HepG2 (cell line): Measurements from ENCODE around the gene KIF17. TPM values are rescaled to one million over a fixed set of nuclear protein-coding genes. Genes with fewer than 3 reads are reported as not detected.

ENCODE experiments used
- ARHGAP35 ChIP-seq: sonication (generic); formaldehyde crosslinking; IDR thresholded peaks from 2 replicates; pipeline ENCODE4 v1.9.0; 2022; ENCODE audit warnings: mild to moderate bottlenecking, inconsistent platforms, moderate library complexity, missing genetic modification reagents, borderline replicate concordance
- CBX2 ChIP-seq, 2 experiments: fragments of 200-600 bp in 1 of 2; sonication (generic); formaldehyde crosslinking in 1 of 2; IDR thresholded peaks; 2 replicates each; pipeline versions ENCODE4 v1.7.0 to v1.8.1; 2018 to 2022; ENCODE audit warnings: low read depth in 2 of 2, low read length in 1 of 2, mild to moderate bottlenecking in 1 of 2, missing genetic modification reagents in 1 of 2
- FOXK1 ChIP-seq: sonication (generic); formaldehyde crosslinking; IDR thresholded peaks from 2 replicates; pipeline ENCODE4 v1.4.0; 2020; ENCODE audit warnings: low read depth, missing genetic modification reagents, borderline replicate concordance
- GATAD2A ChIP-seq: IDR thresholded peaks from 2 replicates; pipeline ENCODE4 v1.6.1; 2016
- NCOR1 ChIP-seq: fragments of 200-600 bp; sonication (generic); IDR thresholded peaks from 2 replicates; pipeline ENCODE4 v1.7.0; 2017; ENCODE audit warnings: antibody characterized with exemption, low read length, borderline replicate concordance
- PHF21A ChIP-seq: sonication (generic); formaldehyde crosslinking; IDR thresholded peaks from 2 replicates; pipeline ENCODE4 v1.5.0; 2020; ENCODE audit warnings: mild to moderate bottlenecking, missing genetic modification reagents
- RFXANK ChIP-seq: IDR thresholded peaks from 2 replicates; pipeline ENCODE4 v1.6.1; 2016
- SIN3B ChIP-seq: fragments of 150-350 bp; IDR thresholded peaks from 2 replicates; pipeline ENCODE4 v1.6.1; 2014; ENCODE audit warnings: low read length
- SIX4 ChIP-seq: sonication (generic); formaldehyde crosslinking; IDR thresholded peaks from 2 replicates; pipeline ENCODE4 v1.4.0; 2020; ENCODE audit warnings: missing genetic modification reagents
- SMC3 ChIP-seq: IDR thresholded peaks from 2 replicates; pipeline ENCODE4 v1.6.1; 2011; ENCODE audit warnings: low read length, improper control_type of control experiment
- TIGD3 ChIP-seq: sonication (generic); formaldehyde crosslinking; IDR thresholded peaks from 2 replicates; pipeline ENCODE4 v1.5.1; 2020; ENCODE audit warnings: mild to moderate bottlenecking, missing genetic modification reagents, borderline replicate concordance
- ZFP41 ChIP-seq: sonication (generic); formaldehyde crosslinking; IDR thresholded peaks from 2 replicates; pipeline ENCODE4 v1.4.0; 2020; ENCODE audit warnings: mild to moderate bottlenecking, missing genetic modification reagents, borderline replicate concordance
- ZKSCAN5 ChIP-seq: sonication (generic); formaldehyde crosslinking; IDR thresholded peaks from 2 replicates; pipeline ENCODE4 v1.5.1; 2020; ENCODE audit warnings: mild to moderate bottlenecking, missing genetic modification reagents
- ZNF143 ChIP-seq: sonication (generic); formaldehyde crosslinking; IDR thresholded peaks from 2 replicates; pipeline ENCODE4 v1.4.0; 2020; ENCODE audit warnings: missing genetic modification reagents
- ZNF446 ChIP-seq: sonication (generic); formaldehyde crosslinking; IDR thresholded peaks from 2 replicates; pipeline ENCODE4 v1.5.0; 2020; ENCODE audit warnings: mild to moderate bottlenecking, missing genetic modification reagents
- ZNF484 ChIP-seq: sonication (generic); formaldehyde crosslinking; IDR thresholded peaks from 2 replicates; pipeline ENCODE4 v1.5.1; 2020; ENCODE audit warnings: mild to moderate bottlenecking, low read depth, missing genetic modification reagents, borderline replicate concordance
- ZNF496 ChIP-seq: sonication (generic); formaldehyde crosslinking; IDR thresholded peaks from 2 replicates; pipeline ENCODE4 v1.8.1; 2023; ENCODE audit warnings: mild to moderate bottlenecking, moderate library complexity, missing genetic modification reagents; ENCODE audit not compliant: insufficient replicate concordance
- ZNF557 ChIP-seq: sonication (generic); formaldehyde crosslinking; IDR thresholded peaks from 2 replicates; pipeline ENCODE4 v1.4.0; 2020; ENCODE audit warnings: missing genetic modification reagents
- ZNF563 ChIP-seq: sonication (generic); formaldehyde crosslinking; IDR thresholded peaks from 2 replicates; pipeline ENCODE4 v1.8.0; 2022; ENCODE audit warnings: mild to moderate bottlenecking, moderate library complexity, missing genetic modification reagents
- ZNF672 ChIP-seq: sonication (generic); formaldehyde crosslinking; IDR thresholded peaks from 2 replicates; pipeline ENCODE4 v1.8.1; 2022; ENCODE audit warnings: missing genetic modification reagents
- ZNF784 ChIP-seq: sonication (generic); formaldehyde crosslinking; IDR thresholded peaks from 2 replicates; pipeline ENCODE4 v1.5.1; 2020; ENCODE audit warnings: missing genetic modification reagents, mild to moderate bottlenecking, borderline replicate concordance
- polyA plus RNA-seq, 8 experiments: library from polyadenylated mRNA; depleted of rRNA in 3 of 8; stranded (reverse) in 7 of 8; unstranded in 1 of 8; fragments of >200 nt; fragmentation: Illumina TruSeq in 4 of 8; extraction: Trizol in 4 of 8; gene quantifications; 2 replicates each; pipeline versions ENCODE4 v1.2.1 to v1.2.3, GENCODE V29; 2011 to 2016; ENCODE audit warnings: low read depth in 4 of 8, missing spikeins in 1 of 8, mixed read lengths in 1 of 8; ENCODE audit not compliant: insufficient read depth in 1 of 8
- total RNA-seq, 5 experiments: library from RNA; depleted of rRNA; stranded (reverse); fragments of >200 nt; fragmentation: Illumina TruSeq; extraction: Trizol; gene quantifications; 2 replicates each; pipeline ENCODE4 v1.2.3, GENCODE V29; 2016; ENCODE audit warnings: low read depth in 1 of 5
- TF ChIP-seq, protein P1 (sequence below): sonication (generic); formaldehyde crosslinking; IDR thresholded peaks from 2 replicates; pipeline ENCODE4 v1.8.0; 2023; ENCODE audit warnings: mild to moderate bottlenecking, missing genetic modification reagents
- TF ChIP-seq, protein P2 (sequence below): sonication (generic); formaldehyde crosslinking; IDR thresholded peaks from 2 replicates; pipeline ENCODE4 v1.4.0; 2020; ENCODE audit warnings: missing genetic modification reagents, borderline replicate concordance
- TF ChIP-seq, protein P3 (sequence below): sonication (generic); formaldehyde crosslinking; IDR thresholded peaks from 2 replicates; pipeline ENCODE4 v1.9.0; 2022; ENCODE audit warnings: low read depth, missing genetic modification reagents

Gene KIF17
- total and polyA plus RNA-seq, 2 of the 13 experiments (the other 11 are each of a cell fraction or from before 2014, with no cell fraction given): 0.24 to 0.44 TPM

- TF ChIP-seq ZNF784 (CRISPR knock-in tag) (peak; percentile 79), ZNF563 (CRISPR knock-in tag) (peak; percentile 59), ZNF143 (CRISPR knock-in tag) (no peak), GATAD2A (CRISPR knock-in tag) (peak; percentile 44; the same call in 1 of the 2 replicates), PHF21A (CRISPR knock-in tag) (peak; percentile 54; the same call in 1 of the 2 replicates), TIGD3 (CRISPR knock-in tag) (no peak), SMC3 (peak; percentile 72), RFXANK (CRISPR knock-in tag) (peak; percentile 80; the same call in 1 of the 2 replicates), ZNF672 (CRISPR knock-in tag) (0 out of 2 replicates have a peak, but pooled peaks have one; percentile 46), NCOR1 (peak; percentile 79; the same call in 1 of the 2 replicates), ZKSCAN5 (CRISPR knock-in tag) (no peak), ZNF557 (no peak), ZNF484 (CRISPR knock-in tag) (no peak), SIN3B (no peak), ZNF496 (no peak), FOXK1 (peak; percentile 52; the same call in 1 of the 2 replicates), ZNF446 (CRISPR knock-in tag) (no peak), ZFP41 (no peak), SIX4 (no peak), ARHGAP35 (no peak), CBX2 (IDR thresholded peaks at IDR 0.05; ENCODE audit: low read depth, low read length) (no peak), CBX2 (CRISPR knock-in tag; IDR thresholded peaks at IDR 0.05; ENCODE audit: low read depth) (no peak)
- TF ChIP-seq, protein P1, sequence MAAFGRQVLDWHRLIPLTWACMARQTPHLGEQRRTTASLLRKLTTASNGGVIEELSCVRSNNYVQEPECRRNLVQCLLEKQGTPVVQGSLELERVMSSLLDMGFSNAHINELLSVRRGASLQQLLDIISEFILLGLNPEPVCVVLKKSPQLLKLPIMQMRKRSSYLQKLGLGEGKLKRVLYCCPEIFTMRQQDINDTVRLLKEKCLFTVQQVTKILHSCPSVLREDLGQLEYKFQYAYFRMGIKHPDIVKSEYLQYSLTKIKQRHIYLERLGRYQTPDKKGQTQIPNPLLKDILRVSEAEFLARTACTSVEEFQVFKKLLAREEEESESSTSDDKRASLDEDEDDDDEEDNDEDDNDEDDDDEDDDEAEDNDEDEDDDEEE (CRISPR knock-in tag): no peak
- TF ChIP-seq, protein P2, sequence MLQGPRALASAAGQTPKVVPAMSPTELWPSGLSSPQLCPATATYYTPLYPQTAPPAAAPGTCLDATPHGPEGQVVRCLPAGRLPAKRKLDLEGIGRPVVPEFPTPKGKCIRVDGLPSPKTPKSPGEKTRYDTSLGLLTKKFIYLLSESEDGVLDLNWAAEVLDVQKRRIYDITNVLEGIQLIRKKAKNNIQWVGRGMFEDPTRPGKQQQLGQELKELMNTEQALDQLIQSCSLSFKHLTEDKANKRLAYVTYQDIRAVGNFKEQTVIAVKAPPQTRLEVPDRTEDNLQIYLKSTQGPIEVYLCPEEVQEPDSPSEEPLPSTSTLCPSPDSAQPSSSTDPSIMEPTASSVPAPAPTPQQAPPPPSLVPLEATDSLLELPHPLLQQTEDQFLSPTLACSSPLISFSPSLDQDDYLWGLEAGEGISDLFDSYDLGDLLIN (CRISPR knock-in tag): no peak
- TF ChIP-seq, protein P3, sequence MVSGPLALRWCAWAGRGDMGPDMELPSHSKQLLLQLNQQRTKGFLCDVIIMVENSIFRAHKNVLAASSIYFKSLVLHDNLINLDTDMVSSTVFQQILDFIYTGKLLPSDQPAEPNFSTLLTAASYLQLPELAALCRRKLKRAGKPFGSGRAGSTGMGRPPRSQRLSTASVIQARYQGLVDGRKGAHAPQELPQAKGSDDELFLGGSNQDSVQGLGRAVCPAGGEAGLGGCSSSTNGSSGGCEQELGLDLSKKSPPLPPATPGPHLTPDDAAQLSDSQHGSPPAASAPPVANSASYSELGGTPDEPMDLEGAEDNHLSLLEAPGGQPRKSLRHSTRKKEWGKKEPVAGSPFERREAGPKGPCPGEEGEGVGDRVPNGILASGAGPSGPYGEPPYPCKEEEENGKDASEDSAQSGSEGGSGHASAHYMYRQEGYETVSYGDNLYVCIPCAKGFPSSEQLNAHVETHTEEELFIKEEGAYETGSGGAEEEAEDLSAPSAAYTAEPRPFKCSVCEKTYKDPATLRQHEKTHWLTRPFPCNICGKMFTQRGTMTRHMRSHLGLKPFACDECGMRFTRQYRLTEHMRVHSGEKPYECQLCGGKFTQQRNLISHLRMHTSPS (CRISPR knock-in tag): no peak
Observed at GRCh38 chr1:20633190-20634064, 84.4 kb downstream of the KIF17 start, which contains the start of gene PINK1 (continued).
